ENCODE measurements around the gene LIN9. TPM values are rescaled to one million over a fixed set of nuclear protein-coding genes. Genes with fewer than 3 reads are reported as not detected.

The LIN9 gene
- total RNA-seq, 1 donor from 2014 or later, result 4.6 TPM

DNA sequence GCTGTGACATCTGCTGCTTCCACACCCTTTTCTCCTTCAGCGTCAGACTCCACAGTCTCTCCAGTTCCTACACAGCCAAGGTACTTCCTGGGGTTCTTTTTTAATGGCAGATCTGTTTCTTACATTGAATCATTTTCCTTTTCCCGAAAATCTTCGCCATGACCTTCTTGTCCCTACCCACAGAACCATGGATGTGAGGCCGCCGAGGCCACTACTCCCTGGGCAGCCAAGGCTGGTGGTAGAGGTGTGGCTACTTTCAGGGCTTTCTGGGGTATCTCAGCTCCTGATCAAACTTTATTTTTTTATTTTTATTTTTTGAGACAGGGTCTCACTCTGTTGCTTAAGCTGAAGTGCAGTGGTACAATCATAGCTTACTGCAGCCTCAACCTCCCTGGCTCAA lies 9.5 kb upstream of the LIN9 start:
- no peaks in the 10 kb centered on the region for H3K9me3 ChIP-seq
- intact Hi-C loops (cut with DNase I), result no loop called here
- TF ChIP-seq, protein P1, sequence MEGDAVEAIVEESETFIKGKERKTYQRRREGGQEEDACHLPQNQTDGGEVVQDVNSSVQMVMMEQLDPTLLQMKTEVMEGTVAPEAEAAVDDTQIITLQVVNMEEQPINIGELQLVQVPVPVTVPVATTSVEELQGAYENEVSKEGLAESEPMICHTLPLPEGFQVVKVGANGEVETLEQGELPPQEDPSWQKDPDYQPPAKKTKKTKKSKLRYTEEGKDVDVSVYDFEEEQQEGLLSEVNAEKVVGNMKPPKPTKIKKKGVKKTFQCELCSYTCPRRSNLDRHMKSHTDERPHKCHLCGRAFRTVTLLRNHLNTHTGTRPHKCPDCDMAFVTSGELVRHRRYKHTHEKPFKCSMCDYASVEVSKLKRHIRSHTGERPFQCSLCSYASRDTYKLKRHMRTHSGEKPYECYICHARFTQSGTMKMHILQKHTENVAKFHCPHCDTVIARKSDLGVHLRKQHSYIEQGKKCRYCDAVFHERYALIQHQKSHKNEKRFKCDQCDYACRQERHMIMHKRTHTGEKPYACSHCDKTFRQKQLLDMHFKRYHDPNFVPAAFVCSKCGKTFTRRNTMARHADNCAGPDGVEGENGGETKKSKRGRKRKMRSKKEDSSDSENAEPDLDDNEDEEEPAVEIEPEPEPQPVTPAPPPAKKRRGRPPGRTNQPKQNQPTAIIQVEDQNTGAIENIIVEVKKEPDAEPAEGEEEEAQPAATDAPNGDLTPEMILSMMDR (IDR thresholded peaks at IDR 0.05), result no peak
- H3K27ac ChIP-seq, result no peak overlapping the region
- DNase-seq (no peak), ATAC-seq (no peak)
- H3K4me1 ChIP-seq, result no peaks in the 10 kb centered on the region
- no peaks in the 10 kb centered on the region for H3K36me3 ChIP-seq
- H3K4me3 ChIP-seq, result no peak overlapping the region
- peaks cover 10% of the 10 kb centered on the region for H3K27me3 ChIP-seq

DNA sequence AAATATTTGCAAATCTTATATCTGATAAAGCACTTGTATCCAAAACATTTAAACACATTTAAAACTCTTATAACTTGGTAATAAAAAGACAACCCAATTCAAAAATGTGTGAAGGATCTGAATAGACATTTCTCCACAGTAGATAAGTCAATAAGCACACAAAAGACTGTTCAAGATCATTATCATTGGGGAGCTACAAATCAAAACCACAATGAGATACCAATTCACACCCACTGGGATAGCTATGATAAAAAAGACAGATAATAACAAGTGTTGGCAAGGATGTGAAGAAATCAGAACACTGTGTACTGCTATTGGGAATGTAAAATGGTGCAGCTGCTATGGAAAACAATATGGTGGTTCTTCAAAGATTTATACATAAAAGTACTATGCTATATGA lies 5.1 kb upstream of the LIN9 start:
- intact Hi-C loops (cut with DNase I), result no loop called here
- no peak for ATAC-seq
- no peaks in the 10 kb centered on the region for H3K9me3 ChIP-seq
- H3K27me3 ChIP-seq, result no peaks in the 10 kb centered on the region
- H3K27ac ChIP-seq, result no peak overlapping the region
- TF ChIP-seq, protein P1 (IDR thresholded peaks at IDR 0.05), result no peak
- H3K4me3 ChIP-seq, result no peak overlapping the region
- no peaks in the 10 kb centered on the region for H3K4me1 ChIP-seq
- DNase-seq, result no peak
- H3K36me3 ChIP-seq, result no peaks in the 10 kb centered on the region

DNA sequence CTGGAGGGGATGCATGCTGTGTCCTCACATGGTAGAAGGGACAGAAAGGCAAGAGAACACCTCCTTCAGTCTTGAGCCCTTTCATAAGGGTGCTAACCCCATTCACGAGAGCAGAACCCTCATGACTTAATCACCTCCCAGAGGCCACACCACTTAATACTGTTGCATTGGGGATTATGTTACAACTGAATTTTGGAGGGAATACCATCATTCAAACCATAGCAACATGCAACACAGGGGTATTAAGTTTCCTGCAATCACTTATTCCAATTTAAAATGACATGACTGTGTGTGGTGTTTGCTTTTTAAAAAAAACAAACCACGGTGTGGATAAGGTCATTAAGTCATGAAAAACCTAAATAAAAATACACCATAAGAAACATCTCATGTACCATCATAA lies 3.1 kb upstream of the LIN9 start:
- Histone ChIP-seq H3K4me3 (no peak overlapping the region), H3K36me3 (no peaks in the 10 kb centered on the region), H3K27me3 (no peaks in the 10 kb centered on the region), H3K27ac (no peak overlapping the region), H3K4me1 (peaks cover 6% of the 10 kb centered on the region), H3K9me3 (no peaks in the 10 kb centered on the region)
- TF ChIP-seq, protein P1 (IDR thresholded peaks at IDR 0.05), result no peak
- ATAC-seq (no peak), DNase-seq (no peak)
- intact Hi-C loops (cut with DNase I), result no loop called here

GRCh38 chr1:226311376-226311775 lies 2.4 kb upstream of the LIN9 start:
- intact Hi-C loops (cut with DNase I), result no loop called here
- Histone ChIP-seq H3K27ac (no peak overlapping the region), H3K4me1 (peaks cover 6% of the 10 kb centered on the region), H3K27me3 (no peaks in the 10 kb centered on the region), H3K4me3 (no peak overlapping the region), H3K9me3 (no peaks in the 10 kb centered on the region), H3K36me3 (no peaks in the 10 kb centered on the region)
- TF ChIP-seq, protein P1 (IDR thresholded peaks at IDR 0.05), result no peak
- DNase-seq, result no peak
- no peak for ATAC-seq

DNA sequence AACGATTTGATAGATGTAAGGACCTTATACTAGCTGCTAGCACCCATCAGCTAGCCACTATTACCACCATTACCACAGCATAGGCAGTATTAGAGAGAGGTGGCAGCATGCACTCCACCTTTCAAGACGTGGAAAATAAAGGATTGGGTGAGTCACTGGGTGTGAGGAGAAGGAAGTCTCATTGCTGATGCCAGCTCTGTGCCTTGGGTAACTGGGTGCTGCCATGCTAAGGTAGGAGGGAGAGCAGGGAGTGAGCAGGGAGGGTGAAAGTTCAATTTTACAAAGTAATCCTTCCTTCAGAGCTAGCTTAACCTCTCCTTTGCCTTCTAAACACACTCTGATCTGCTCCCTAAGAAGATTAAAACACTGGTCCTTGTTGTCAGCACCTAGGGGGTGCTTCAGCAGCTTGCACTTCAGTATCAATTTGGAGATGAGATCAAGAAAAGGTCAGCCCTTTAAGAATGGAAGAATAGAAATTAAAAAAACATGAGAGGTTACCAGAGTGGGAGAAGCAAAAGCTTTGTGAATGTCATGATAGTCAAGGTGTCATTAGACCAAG lies 1.8 kb upstream of the LIN9 start:
- TF ChIP-seq, protein P1 (IDR thresholded peaks at IDR 0.05), result no peak
- Histone ChIP-seq H3K27ac (no peak overlapping the region), H3K4me1 (peaks cover 6% of the 10 kb centered on the region), H3K9me3 (no peaks in the 10 kb centered on the region), H3K27me3 (no peaks in the 10 kb centered on the region), H3K4me3 (no peak overlapping the region), H3K36me3 (no peaks in the 10 kb centered on the region)
- intact Hi-C loops (cut with DNase I), result no loop called here
- DNase-seq, result no peak
- ATAC-seq, result no peak

DNA sequence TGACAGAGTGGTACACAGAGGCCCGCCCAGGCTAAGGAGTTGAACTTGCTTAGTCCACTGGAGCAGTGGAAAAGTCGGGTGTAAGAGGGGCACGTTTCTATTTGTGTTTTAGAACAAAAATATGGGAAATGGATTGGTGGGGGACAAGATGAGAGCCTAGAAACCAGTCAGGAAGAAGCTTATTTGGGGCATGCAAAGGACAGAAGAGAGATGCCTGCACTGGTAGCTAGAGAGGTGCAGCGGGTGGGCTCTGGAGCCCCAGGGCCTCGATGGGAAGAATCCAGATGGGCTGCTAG lies 1.2 kb upstream of the LIN9 start:
- H3K27me3 ChIP-seq, result no peaks in the 10 kb centered on the region
- no peak for ATAC-seq
- peak overlapping the region; percentile 56 for H3K27ac ChIP-seq
- H3K9me3 ChIP-seq, result no peaks in the 10 kb centered on the region
- peaks cover 6% of the 10 kb centered on the region for H3K4me1 ChIP-seq
- H3K4me3 ChIP-seq, result no peak overlapping the region
- no peaks in the 10 kb centered on the region for H3K36me3 ChIP-seq
- no peak for DNase-seq
- TF ChIP-seq, protein P1 (IDR thresholded peaks at IDR 0.05), result no peak
- intact Hi-C loops (cut with DNase I), result no loop called here
